Activated CD8-positive, alpha-beta memory T cell treated with anti-CD3 and anti-CD28 coated beads, Interleukin-2, amount 10 ng/mL, durations not matched to agents 7 days and 5 days (primary cell): ENCODE data around the gene FNDC3B. TPM values are rescaled to one million over a fixed set of nuclear protein-coding genes. Genes with fewer than 3 reads are reported as not detected.

Source experiments
- ATAC-seq: fragments of 150-1000 bp; cut with Tn5 transposase; one replicate; pipeline ENCODE4 v1.10.0; 2021; ENCODE audit warnings: moderate library complexity
- CTCF ChIA-PET: fragments of 350-600 bp; sonication (Branson Sonifier 250); formaldehyde crosslinking; loops from one replicate; lab custom pipeline; 2021; ENCODE audit warnings: antibody characterized with exemption; lab: Charles Lee
- DNase-seq: peaks from one replicate; pipeline ENCODE4 v3.0.0-alpha.2; 2020
- H3K27ac Mint-ChIP-seq: one replicate; pipeline ENCODE4 v1.8.0; 2021; ENCODE audit warnings: mild to moderate bottlenecking, mixed read lengths
- H3K27me3 Mint-ChIP-seq: one replicate; pipeline ENCODE4 v1.8.0; 2021; ENCODE audit warnings: mixed read lengths
- H3K36me3 Mint-ChIP-seq: one replicate; pipeline ENCODE4 v1.8.0; 2021; ENCODE audit warnings: mild to moderate bottlenecking, mixed read lengths
- H3K4me1 Mint-ChIP-seq: one replicate; pipeline ENCODE4 v1.8.0; 2021; ENCODE audit warnings: mixed read lengths
- H3K4me3 Mint-ChIP-seq: one replicate; pipeline ENCODE4 v1.8.0; 2021; ENCODE audit warnings: mild to moderate bottlenecking, moderate library complexity, mixed read lengths
- H3K9me3 Mint-ChIP-seq: one replicate; pipeline ENCODE4 v1.8.0; 2022; ENCODE audit warnings: low read depth, mixed read lengths
- total RNA-seq, 2 experiments: library from RNA; stranded (reverse); gene quantifications; one replicate each; pipeline ENCODE4 v1.2.3, GENCODE V29; 2021

The FNDC3B gene
- total RNA-seq, 2 experiments from 2014 or later = 25.4 to 31.1 TPM

- CTCF ChIA-PET = no interaction called here
- DNase-seq (no peak), ATAC-seq (no peak)
- no peaks in the 10 kb centered on the region for H3K27me3 Mint-ChIP-seq
- no peak overlapping the region for H3K4me3 Mint-ChIP-seq
- H3K4me1 Mint-ChIP-seq = no peaks in the 10 kb centered on the region
- H3K27ac Mint-ChIP-seq = no peak overlapping the region
- peaks cover under 1% of the 10 kb centered on the region for H3K36me3 Mint-ChIP-seq
- H3K9me3 Mint-ChIP-seq = no peaks in the 10 kb centered on the region
Measured at GRCh38 chr3:172224560-172225214, 185.3 kb downstream of the FNDC3B start.

GRCh38 chr3:172225215-172225707 is 185.9 kb downstream of the FNDC3B start:
- H3K27me3 Mint-ChIP-seq = no peaks in the 10 kb centered on the region
- H3K4me1 Mint-ChIP-seq = no peaks in the 10 kb centered on the region
- DNase-seq (no peak), ATAC-seq (no peak)
- H3K36me3 Mint-ChIP-seq = peaks cover 3% of the 10 kb centered on the region
- no peaks in the 10 kb centered on the region for H3K9me3 Mint-ChIP-seq
- CTCF ChIA-PET = no interaction called here
- no peak overlapping the region for H3K4me3 Mint-ChIP-seq
- H3K27ac Mint-ChIP-seq = no peak overlapping the region

- Mint-ChIP-seq H3K27me3 (no peaks in the 10 kb centered on the region), H3K36me3 (peaks cover 6% of the 10 kb centered on the region), H3K27ac (no peak overlapping the region), H3K4me3 (no peak overlapping the region), H3K9me3 (no peaks in the 10 kb centered on the region), H3K4me1 (no peaks in the 10 kb centered on the region)
- no peak for ATAC-seq
- no peak for DNase-seq
- CTCF ChIA-PET = interaction anchor here (1.1 kb wide), 1 partner anchor 13 kb away, joined by 3 read pairs; no protein-coding TSS in a partner anchor
Measured at GRCh38 chr3:172226831-172227230, 187.5 kb downstream of the FNDC3B start.

- no peaks in the 10 kb centered on the region for H3K4me1 Mint-ChIP-seq
- no peaks in the 10 kb centered on the region for H3K9me3 Mint-ChIP-seq
- H3K27me3 Mint-ChIP-seq = no peaks in the 10 kb centered on the region
- no peak overlapping the region for H3K27ac Mint-ChIP-seq
- H3K4me3 Mint-ChIP-seq = no peak overlapping the region
- ATAC-seq = no peak
- H3K36me3 Mint-ChIP-seq = peaks cover 6% of the 10 kb centered on the region
- DNase-seq = no peak
- CTCF ChIA-PET = interaction anchor here (1.1 kb wide), 1 partner anchor 12 kb away, joined by 3 read pairs; no protein-coding TSS in a partner anchor
Measured at GRCh38 chr3:172227340-172228035, 188.1 kb downstream of the FNDC3B start.

- Mint-ChIP-seq H3K27me3 (no peaks in the 10 kb centered on the region), H3K9me3 (no peaks in the 10 kb centered on the region), H3K4me1 (no peaks in the 10 kb centered on the region)
Measured at GRCh38 chr3:172228036-172228415, 188.6 kb downstream of the FNDC3B start.

GRCh38 chr3:172229462-172229861 is 190.1 kb downstream of the FNDC3B start:
- H3K27me3 Mint-ChIP-seq = no peaks in the 10 kb centered on the region
- CTCF ChIA-PET = no interaction called here
- H3K4me3 Mint-ChIP-seq = no peak overlapping the region
- H3K27ac Mint-ChIP-seq = no peak overlapping the region
- no peak for DNase-seq
- peaks cover 6% of the 10 kb centered on the region for H3K36me3 Mint-ChIP-seq
- H3K4me1 Mint-ChIP-seq = no peaks in the 10 kb centered on the region
- no peak for ATAC-seq
- no peaks in the 10 kb centered on the region for H3K9me3 Mint-ChIP-seq

More at GRCh38 chr3:172228036-172228415, 188.6 kb downstream of the FNDC3B start:
- peaks cover 6% of the 10 kb centered on the region for H3K36me3 Mint-ChIP-seq
- no peak overlapping the region for H3K27ac Mint-ChIP-seq
- CTCF ChIA-PET = no interaction called here
- H3K4me3 Mint-ChIP-seq = no peak overlapping the region
- ATAC-seq (no peak), DNase-seq (no peak)

GRCh38 chr3:172231318-172231901 is 192.0 kb downstream of the FNDC3B start:
- ATAC-seq (no peak), DNase-seq (no peak)

GRCh38 chr3:172232579-172233212 is 193.3 kb downstream of the FNDC3B start:
- CTCF ChIA-PET = no interaction called here
- no peak for ATAC-seq
- DNase-seq = no peak
- Mint-ChIP-seq H3K9me3 (no peaks in the 10 kb centered on the region), H3K36me3 (peaks cover 6% of the 10 kb centered on the region), H3K4me3 (no peak overlapping the region), H3K4me1 (no peaks in the 10 kb centered on the region), H3K27me3 (no peaks in the 10 kb centered on the region), H3K27ac (no peak overlapping the region)

More at GRCh38 chr3:172231318-172231901, 192.0 kb downstream of the FNDC3B start:
- Mint-ChIP-seq H3K27me3 (no peaks in the 10 kb centered on the region), H3K4me3 (no peak overlapping the region), H3K27ac (no peak overlapping the region), H3K4me1 (no peaks in the 10 kb centered on the region), H3K9me3 (no peaks in the 10 kb centered on the region), H3K36me3 (peaks cover 6% of the 10 kb centered on the region)
- CTCF ChIA-PET = no interaction called here

- CTCF ChIA-PET = no interaction called here
- ATAC-seq (no peak), DNase-seq (no peak)
- Mint-ChIP-seq H3K27ac (no peak overlapping the region), H3K36me3 (peaks cover 9% of the 10 kb centered on the region), H3K27me3 (no peaks in the 10 kb centered on the region), H3K9me3 (no peaks in the 10 kb centered on the region), H3K4me1 (no peaks in the 10 kb centered on the region), H3K4me3 (no peak overlapping the region)
Measured at GRCh38 chr3:172233474-172234277, 194.3 kb downstream of the FNDC3B start.

- H3K27me3 Mint-ChIP-seq = no peaks in the 10 kb centered on the region
- CTCF ChIA-PET = no interaction called here
- H3K4me1 Mint-ChIP-seq = no peaks in the 10 kb centered on the region
- ATAC-seq (no peak), DNase-seq (no peak)
- peaks cover 14% of the 10 kb centered on the region for H3K36me3 Mint-ChIP-seq
- H3K4me3 Mint-ChIP-seq = no peak overlapping the region
- H3K9me3 Mint-ChIP-seq = no peaks in the 10 kb centered on the region
- H3K27ac Mint-ChIP-seq = no peak overlapping the region
Measured at GRCh38 chr3:172235698-172236097, 196.3 kb downstream of the FNDC3B start.

- ATAC-seq (no peak), DNase-seq (no peak)
- Mint-ChIP-seq H3K4me3 (no peak overlapping the region), H3K27ac (no peak overlapping the region), H3K9me3 (peaks cover 6% of the 10 kb centered on the region), H3K4me1 (no peaks in the 10 kb centered on the region), H3K36me3 (peaks cover 24% of the 10 kb centered on the region), H3K27me3 (no peaks in the 10 kb centered on the region)
- CTCF ChIA-PET = interaction anchor here (1.1 kb wide), 1 partner anchor 15 kb away, joined by 4 read pairs; no protein-coding TSS in a partner anchor
Measured at GRCh38 chr3:172236771-172237742, 197.7 kb downstream of the FNDC3B start.

GRCh38 chr3:172238188-172238587 is 198.8 kb downstream of the FNDC3B start:
- DNase-seq = no peak
- CTCF ChIA-PET = no interaction called here

More at GRCh38 chr3:172238188-172238587, 198.8 kb downstream of the FNDC3B start:
- Mint-ChIP-seq H3K36me3 (peaks cover 34% of the 10 kb centered on the region), H3K27me3 (no peaks in the 10 kb centered on the region), H3K4me1 (no peaks in the 10 kb centered on the region), H3K27ac (no peak overlapping the region), H3K9me3 (peaks cover 11% of the 10 kb centered on the region), H3K4me3 (no peak overlapping the region)
- ATAC-seq = no peak
